ENCODE measurements around the gene MKRN2. TPM values are rescaled to one million over a fixed set of nuclear protein-coding genes. Genes with fewer than 3 reads are reported as not detected.

MKRN2 gene
- total RNA-seq, 2 experiments from 2014 or later: 19.0 to 20.3 TPM

DNA sequence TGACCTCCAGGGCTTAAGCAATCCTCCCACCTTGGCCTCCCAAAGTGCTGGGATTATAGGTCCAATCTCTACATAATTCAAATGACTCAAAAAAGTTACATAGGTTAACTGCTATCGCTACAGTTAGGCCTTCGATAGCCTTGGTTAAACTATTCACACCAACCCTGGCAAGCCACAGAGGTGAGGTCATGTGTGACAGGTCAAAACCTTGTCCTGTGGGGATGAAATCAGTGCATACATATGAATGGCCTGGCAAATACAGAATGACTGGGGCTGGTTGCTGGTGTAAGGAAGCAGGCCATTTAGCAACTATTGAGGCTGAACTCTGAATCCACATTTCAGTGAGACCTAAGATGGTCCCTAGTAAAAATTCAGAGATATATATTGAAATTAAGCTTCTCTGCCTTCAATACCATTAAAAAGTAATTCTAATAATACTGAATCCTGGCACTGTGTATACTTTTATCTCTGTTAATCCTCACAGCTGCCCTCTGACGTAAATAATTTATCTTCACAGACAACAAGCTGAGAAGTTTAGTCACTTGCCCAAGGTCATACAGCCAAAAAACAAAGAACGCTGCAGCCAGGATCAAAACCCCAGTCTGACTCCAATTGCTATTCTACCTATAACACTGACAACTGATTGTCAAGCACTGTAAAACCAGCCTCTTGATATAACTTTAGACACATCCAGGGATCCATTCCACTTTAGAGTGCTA is 35.3 kb downstream of the MKRN2 start:
- no peak overlapping the region for H3K4me3 Mint-ChIP-seq
- Histone ChIP-seq H3K36me3 (ENCODE audit: insufficient read depth, low read length) (peaks cover 84% of the 10 kb centered on the region), H3K9me3 (ENCODE audit: control insufficient read depth in 1 of 2, insufficient read depth in 1 of 2, low read length in 2 of 2) (no peaks in the 10 kb centered on the region), H3K27ac (ENCODE audit: low read depth in 1 of 2, low read length in 2 of 2) (no peak overlapping the region), H3K4me3 (ENCODE audit: low read length) (no peak overlapping the region), H3K27me3 (ENCODE audit: control insufficient read depth in 1 of 2, insufficient read depth in 2 of 2, low read length in 2 of 2) (no peaks in the 10 kb centered on the region), H3K4me1 (ENCODE audit: insufficient read depth, low read length) (no peaks in the 10 kb centered on the region)
- no peak for ATAC-seq (ENCODE audit: poor library complexity)
- H3K9me3 Mint-ChIP-seq: no peaks in the 10 kb centered on the region
- ChIA-PET CTCF (no interaction called here), POLR2A (no interaction called here)
- H3K27me3 Mint-ChIP-seq: no peaks in the 10 kb centered on the region
- H3K36me3 Mint-ChIP-seq (ENCODE audit: low read depth): peaks cover 86% of the 10 kb centered on the region
- no peaks in the 10 kb centered on the region for H3K4me1 Mint-ChIP-seq (ENCODE audit: low read depth)
- TF ChIP-seq, protein P1, sequence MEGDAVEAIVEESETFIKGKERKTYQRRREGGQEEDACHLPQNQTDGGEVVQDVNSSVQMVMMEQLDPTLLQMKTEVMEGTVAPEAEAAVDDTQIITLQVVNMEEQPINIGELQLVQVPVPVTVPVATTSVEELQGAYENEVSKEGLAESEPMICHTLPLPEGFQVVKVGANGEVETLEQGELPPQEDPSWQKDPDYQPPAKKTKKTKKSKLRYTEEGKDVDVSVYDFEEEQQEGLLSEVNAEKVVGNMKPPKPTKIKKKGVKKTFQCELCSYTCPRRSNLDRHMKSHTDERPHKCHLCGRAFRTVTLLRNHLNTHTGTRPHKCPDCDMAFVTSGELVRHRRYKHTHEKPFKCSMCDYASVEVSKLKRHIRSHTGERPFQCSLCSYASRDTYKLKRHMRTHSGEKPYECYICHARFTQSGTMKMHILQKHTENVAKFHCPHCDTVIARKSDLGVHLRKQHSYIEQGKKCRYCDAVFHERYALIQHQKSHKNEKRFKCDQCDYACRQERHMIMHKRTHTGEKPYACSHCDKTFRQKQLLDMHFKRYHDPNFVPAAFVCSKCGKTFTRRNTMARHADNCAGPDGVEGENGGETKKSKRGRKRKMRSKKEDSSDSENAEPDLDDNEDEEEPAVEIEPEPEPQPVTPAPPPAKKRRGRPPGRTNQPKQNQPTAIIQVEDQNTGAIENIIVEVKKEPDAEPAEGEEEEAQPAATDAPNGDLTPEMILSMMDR (IDR thresholded peaks at IDR 0.05): no peak
- H3K27ac Mint-ChIP-seq: peak overlapping the region; percentile 58
- intact Hi-C loops (cut with DNase I, micrococcal nuclease): no loop called here
- no peak for DNase-seq

DNA sequence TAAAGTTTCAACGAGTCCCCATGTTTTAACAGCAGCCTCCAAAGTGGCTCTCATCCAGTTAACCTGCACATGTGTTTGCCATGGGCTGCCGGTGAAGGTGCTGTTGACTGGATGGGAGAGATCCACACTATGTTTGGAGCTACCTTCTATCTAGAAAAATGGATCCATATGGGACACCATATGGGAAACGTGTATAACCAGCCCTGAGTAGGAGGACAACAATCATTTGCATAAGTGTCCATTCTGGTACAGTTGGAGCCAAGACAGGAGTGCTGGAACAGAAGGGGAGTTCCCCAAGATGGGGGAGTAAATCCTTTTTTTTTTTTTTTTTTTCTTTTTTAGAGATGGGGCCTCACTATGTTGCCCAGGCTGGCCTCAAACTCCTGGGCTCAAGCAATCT is 36.6 kb downstream of the MKRN2 start:
- Mint-ChIP-seq H3K27ac (peak overlapping the region; percentile 58), H3K4me3 (no peak overlapping the region), H3K9me3 (no peaks in the 10 kb centered on the region), H3K36me3 (ENCODE audit: low read depth) (peaks cover 84% of the 10 kb centered on the region), H3K27me3 (no peaks in the 10 kb centered on the region), H3K4me1 (ENCODE audit: low read depth) (no peaks in the 10 kb centered on the region)
- TF ChIP-seq, protein P1 (IDR thresholded peaks at IDR 0.05): no peak
- Histone ChIP-seq H3K27me3 (ENCODE audit: control insufficient read depth in 1 of 2, insufficient read depth in 2 of 2, low read length in 2 of 2) (no peaks in the 10 kb centered on the region), H3K27ac (ENCODE audit: low read depth in 1 of 2, low read length in 2 of 2) (no peak overlapping the region), H3K9me3 (ENCODE audit: control insufficient read depth in 1 of 2, insufficient read depth in 1 of 2, low read length in 2 of 2) (no peaks in the 10 kb centered on the region), H3K4me3 (ENCODE audit: low read length) (no peak overlapping the region), H3K4me1 (ENCODE audit: insufficient read depth, low read length) (no peaks in the 10 kb centered on the region), H3K36me3 (ENCODE audit: insufficient read depth, low read length) (peaks cover 85% of the 10 kb centered on the region)
- intact Hi-C loops (cut with DNase I, micrococcal nuclease): no loop called here
- POLR2A ChIA-PET: no interaction called here
- ATAC-seq (ENCODE audit: poor library complexity): no peak
- CTCF ChIA-PET: no interaction called here
- no peak for DNase-seq

GRCh38 chr3:12598890-12599289 is 42.0 kb downstream of the MKRN2 start:
- intact Hi-C loops (cut with DNase I, micrococcal nuclease): no loop called here
- Mint-ChIP-seq H3K27ac (peak overlapping the region; percentile 38), H3K4me3 (no peak overlapping the region), H3K36me3 (ENCODE audit: low read depth) (peaks cover 93% of the 10 kb centered on the region), H3K27me3 (no peaks in the 10 kb centered on the region), H3K4me1 (ENCODE audit: low read depth) (no peaks in the 10 kb centered on the region), H3K9me3 (no peaks in the 10 kb centered on the region)
- Histone ChIP-seq H3K36me3 (ENCODE audit: insufficient read depth, low read length) (peaks cover 87% of the 10 kb centered on the region), H3K4me1 (ENCODE audit: insufficient read depth, low read length) (no peaks in the 10 kb centered on the region), H3K27ac (ENCODE audit: low read depth in 1 of 2, low read length in 2 of 2) (no peak overlapping the region), H3K27me3 (ENCODE audit: control insufficient read depth in 1 of 2, insufficient read depth in 2 of 2, low read length in 2 of 2) (no peaks in the 10 kb centered on the region), H3K9me3 (ENCODE audit: control insufficient read depth in 1 of 2, insufficient read depth in 1 of 2, low read length in 2 of 2) (no peaks in the 10 kb centered on the region), H3K4me3 (ENCODE audit: low read length) (no peak overlapping the region)
- TF ChIP-seq, protein P1 (IDR thresholded peaks at IDR 0.05): no peak
- ATAC-seq (ENCODE audit: poor library complexity) (no peak), DNase-seq (no peak)
- ChIA-PET POLR2A (no interaction called here), CTCF (interaction anchor here (0.5 kb wide), 1 partner anchor 995 kb away, joined by 3 read pairs; no protein-coding TSS in a partner anchor)

Measured in CD4-positive, alpha-beta T cell (primary cell).